ENCODE results near the gene ARG2.

The ARG2 gene

GRCh38 chr14:67574156-67574555 lies 45.6 kb upstream of the ARG2 start:
- H2AFZ ChIP-seq (ENCODE audit: low read length) = no peak overlapping the region
- no peaks in the 10 kb centered on the region for H3K9me2 ChIP-seq (replicated peaks; ENCODE audit: insufficient read depth, low read length)
- no peaks in the 10 kb centered on the region for H3K4me1 ChIP-seq (ENCODE audit: low read length)
- no peaks in the 10 kb centered on the region for H3K36me3 ChIP-seq (replicated peaks; ENCODE audit: insufficient read depth, low read length)
- no peaks in the 10 kb centered on the region for H3K27me3 ChIP-seq (replicated peaks; ENCODE audit: insufficient read depth, low read length)
- H4K20me1 ChIP-seq (ENCODE audit: insufficient read depth, low read length) = no peaks in the 10 kb centered on the region
- no peak overlapping the region for H3K9ac ChIP-seq (ENCODE audit: low read length)
- H3K4me3 ChIP-seq (ENCODE audit: low read length) = no peak overlapping the region
- H3K4me2 ChIP-seq (ENCODE audit: low read depth, low read length) = no peak overlapping the region
- no peaks in the 10 kb centered on the region for H3K9me3 ChIP-seq (replicated peaks; ENCODE audit: insufficient read depth, low read length)
- TF ChIP-seq CTCF (IDR thresholded peaks at IDR 0.05; ENCODE audit: low read length) (no peak), EZH2 (optimal IDR thresholded peaks at IDR 0.05; ENCODE audit: low read depth, low read length) (no peak), EZH2phosphoT487 (IDR thresholded peaks at IDR 0.05; ENCODE audit: low read length) (no peak)
- no peaks in the 10 kb centered on the region for H3F3A ChIP-seq (ENCODE audit: insufficient read depth, low read length)
- DNase-seq = no peak
- H3K79me2 ChIP-seq (ENCODE audit: low read length) = no peaks in the 10 kb centered on the region
- H3K27ac ChIP-seq (ENCODE audit: low read length) = no peak overlapping the region

GRCh38 chr14:67574806-67575205 lies 44.9 kb upstream of the ARG2 start:
- no peak overlapping the region for H3K4me2 ChIP-seq (ENCODE audit: low read depth, low read length)
- H2AFZ ChIP-seq (ENCODE audit: low read length) = no peak overlapping the region
- no peak overlapping the region for H3K27ac ChIP-seq (ENCODE audit: low read length)
- no peaks in the 10 kb centered on the region for H3K9me3 ChIP-seq (replicated peaks; ENCODE audit: insufficient read depth, low read length)
- no peaks in the 10 kb centered on the region for H3K4me1 ChIP-seq (ENCODE audit: low read length)
- no peak for DNase-seq
- H4K20me1 ChIP-seq (ENCODE audit: insufficient read depth, low read length) = no peaks in the 10 kb centered on the region
- H3K9me2 ChIP-seq (replicated peaks; ENCODE audit: insufficient read depth, low read length) = no peaks in the 10 kb centered on the region
- no peak overlapping the region for H3K4me3 ChIP-seq (ENCODE audit: low read length)
- no peaks in the 10 kb centered on the region for H3K27me3 ChIP-seq (replicated peaks; ENCODE audit: insufficient read depth, low read length)
- H3K36me3 ChIP-seq (replicated peaks; ENCODE audit: insufficient read depth, low read length) = no peaks in the 10 kb centered on the region
- no peak overlapping the region for H3K9ac ChIP-seq (ENCODE audit: low read length)
- no peaks in the 10 kb centered on the region for H3K79me2 ChIP-seq (ENCODE audit: low read length)
- H3F3A ChIP-seq (ENCODE audit: insufficient read depth, low read length) = no peaks in the 10 kb centered on the region
- no peak for TF ChIP-seq CTCF (IDR thresholded peaks at IDR 0.05; ENCODE audit: low read length)

GRCh38 chr14:67575684-67576083 lies 44.0 kb upstream of the ARG2 start:
- Histone ChIP-seq H3K4me2 (ENCODE audit: low read depth, low read length) (no peak overlapping the region), H3K36me3 (replicated peaks; ENCODE audit: insufficient read depth, low read length) (no peaks in the 10 kb centered on the region), H3K4me1 (ENCODE audit: low read length) (no peaks in the 10 kb centered on the region), H3F3A (ENCODE audit: insufficient read depth, low read length) (no peaks in the 10 kb centered on the region), H3K4me3 (ENCODE audit: low read length) (no peak overlapping the region), H3K27me3 (replicated peaks; ENCODE audit: insufficient read depth, low read length) (no peaks in the 10 kb centered on the region), H3K27ac (ENCODE audit: low read length) (no peak overlapping the region), H3K9ac (ENCODE audit: low read length) (no peak overlapping the region), H3K79me2 (ENCODE audit: low read length) (no peaks in the 10 kb centered on the region), H4K20me1 (ENCODE audit: insufficient read depth, low read length) (no peaks in the 10 kb centered on the region), H3K9me2 (replicated peaks; ENCODE audit: insufficient read depth, low read length) (no peaks in the 10 kb centered on the region), H3K9me3 (replicated peaks; ENCODE audit: insufficient read depth, low read length) (no peaks in the 10 kb centered on the region), H2AFZ (ENCODE audit: low read length) (no peak overlapping the region)
- no peak for DNase-seq
- no peak for TF ChIP-seq CTCF (IDR thresholded peaks at IDR 0.05; ENCODE audit: low read length)
- TF ChIP-seq EZH2phosphoT487 (IDR thresholded peaks at IDR 0.05; ENCODE audit: low read length) = no peak
- TF ChIP-seq EZH2 (optimal IDR thresholded peaks at IDR 0.05; ENCODE audit: low read depth, low read length) = no peak
